GM18507 (cell line): ENCODE measurements around the gene NPHS1.

ENCODE experiments used
- DNase-seq: peaks from one replicate; pipeline ENCODE4 v3.0.0; 2011; ENCODE audit warnings: low read depth; ENCODE audit not compliant: insufficient read length; ENCODE audit errors: extremely low spot score
- FAIRE-seq: peaks from 2 replicates; lab custom pipeline; 2011; peaks lifted over from hg19 to GRCh38; lab: Jason Lieb, UNC

The NPHS1 gene

GRCh38 chr19:35791814-35792279, 60.5 kb downstream of the NPHS1 start:
- no peak for FAIRE-seq

DNA sequence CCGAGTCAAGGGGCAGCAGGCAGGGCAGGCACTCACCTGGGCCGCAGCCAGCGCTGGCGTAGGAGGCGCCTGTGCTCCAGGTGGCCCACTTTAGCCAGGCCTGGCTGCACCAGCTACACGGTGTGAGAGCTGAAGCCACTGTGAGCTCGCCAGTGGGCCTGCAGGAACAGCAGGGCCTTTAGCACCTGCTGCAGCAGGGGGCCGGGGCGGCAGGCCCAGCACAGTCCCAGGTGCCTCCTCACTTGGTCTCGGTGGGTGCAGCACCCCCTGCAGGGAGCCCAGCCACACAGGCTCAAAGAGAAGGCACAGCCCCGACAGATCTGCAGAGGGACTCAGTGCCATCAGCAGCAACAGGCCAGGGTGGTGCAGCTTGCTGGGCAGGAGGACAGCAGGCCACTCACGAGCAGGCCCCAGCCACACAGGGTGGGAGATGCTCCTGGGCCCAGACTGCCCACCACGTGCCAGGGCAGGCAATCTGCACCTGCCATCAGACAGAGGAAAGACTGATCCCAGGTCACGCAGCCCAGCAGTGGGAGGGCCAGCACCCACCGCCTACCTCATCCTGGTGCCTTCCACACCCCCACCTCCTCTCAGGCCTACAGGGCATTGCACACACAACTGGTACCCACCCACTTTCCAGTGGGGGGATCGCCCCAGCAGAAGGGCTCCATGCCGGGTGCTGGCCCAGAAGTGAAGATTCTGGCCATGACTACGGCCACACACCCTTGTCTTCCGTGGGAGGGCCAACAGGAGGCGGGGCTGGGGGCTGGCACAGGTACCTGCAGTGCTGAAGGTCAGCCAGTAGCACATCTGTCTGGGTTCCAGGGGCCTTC, 61.1 kb downstream of the NPHS1 start:
- DNase-seq, result no peak
- no peak for FAIRE-seq

More at GRCh38 chr19:35791814-35792279, 60.5 kb downstream of the NPHS1 start:
- no peak for DNase-seq

GRCh38 chr19:35789978-35790944, 62.0 kb downstream of the NPHS1 start:
- DNase-seq (no peak), FAIRE-seq (no peak)

GRCh38 chr19:35789195-35789977, 62.9 kb downstream of the NPHS1 start:
- DNase-seq, result no peak
- FAIRE-seq, result no peak

GRCh38 chr19:35788205-35788960, 63.9 kb downstream of the NPHS1 start:
- DNase-seq (no peak), FAIRE-seq (no peak)

GRCh38 chr19:35787227-35787799, 65.0 kb downstream of the NPHS1 start:
- DNase-seq, result no peak
- no peak for FAIRE-seq

- DNase-seq, result no peak
- FAIRE-seq, result no peak
Measured at GRCh38 chr19:35786299-35787160, 65.8 kb downstream of the NPHS1 start.

DNA sequence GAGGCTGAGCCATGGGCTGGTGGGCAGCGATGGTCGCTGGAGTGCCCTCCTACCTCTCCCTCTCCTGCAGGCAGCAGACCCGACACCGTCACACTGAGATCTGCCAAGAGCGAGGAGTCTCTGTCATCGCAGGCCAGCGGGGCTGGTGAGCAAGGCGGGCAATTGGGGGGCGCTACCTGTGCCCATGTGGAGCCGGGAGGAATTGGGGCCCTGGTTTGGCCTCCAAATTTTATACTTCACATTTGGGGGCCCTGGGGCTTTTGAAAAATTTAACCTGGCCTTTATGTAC, 67.0 kb downstream of the NPHS1 start:
- DNase-seq (no peak), FAIRE-seq (no peak)

DNA sequence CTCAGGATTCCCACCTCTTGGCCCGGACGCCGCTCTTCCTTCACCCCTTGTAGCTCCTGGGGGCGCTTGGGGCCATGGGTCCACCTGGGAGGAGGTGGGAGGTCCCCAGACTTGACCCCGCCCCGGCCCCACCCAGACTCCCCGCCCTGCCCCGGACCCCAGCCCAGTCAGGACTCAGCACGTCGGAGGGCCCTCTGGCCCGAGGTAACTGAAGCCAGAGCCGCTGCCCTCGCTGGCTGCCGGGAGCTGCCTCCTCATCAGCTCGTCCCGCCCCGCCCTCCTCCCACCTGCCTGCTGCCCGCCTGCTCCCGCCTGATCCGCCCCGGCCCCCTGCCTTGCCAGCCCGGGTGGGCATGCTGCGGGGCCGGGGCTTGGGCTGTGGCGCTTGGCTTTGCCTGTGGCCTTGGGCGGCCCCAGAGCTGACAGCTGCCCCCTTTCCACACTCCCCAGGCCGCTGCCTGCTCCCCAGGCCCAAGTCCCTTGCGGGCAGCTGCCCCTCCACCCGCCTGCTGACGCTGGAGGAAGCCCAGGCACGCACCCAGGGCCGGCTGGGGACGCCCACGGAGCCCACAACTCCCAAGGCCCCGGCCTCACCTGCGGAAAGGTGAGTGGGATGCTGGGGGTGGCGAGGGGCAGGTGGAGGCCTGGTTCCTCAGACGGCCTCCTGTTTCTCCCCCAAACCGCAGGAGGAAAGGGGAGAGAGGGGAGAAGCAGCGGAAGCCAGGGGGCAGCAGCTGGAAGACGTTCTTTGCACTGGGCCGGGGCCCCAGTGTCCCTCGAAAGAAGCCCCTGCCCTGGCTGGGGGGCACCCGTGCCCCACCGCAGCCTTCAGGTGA, 67.6 kb downstream of the NPHS1 start:
- no peak for FAIRE-seq

DNA sequence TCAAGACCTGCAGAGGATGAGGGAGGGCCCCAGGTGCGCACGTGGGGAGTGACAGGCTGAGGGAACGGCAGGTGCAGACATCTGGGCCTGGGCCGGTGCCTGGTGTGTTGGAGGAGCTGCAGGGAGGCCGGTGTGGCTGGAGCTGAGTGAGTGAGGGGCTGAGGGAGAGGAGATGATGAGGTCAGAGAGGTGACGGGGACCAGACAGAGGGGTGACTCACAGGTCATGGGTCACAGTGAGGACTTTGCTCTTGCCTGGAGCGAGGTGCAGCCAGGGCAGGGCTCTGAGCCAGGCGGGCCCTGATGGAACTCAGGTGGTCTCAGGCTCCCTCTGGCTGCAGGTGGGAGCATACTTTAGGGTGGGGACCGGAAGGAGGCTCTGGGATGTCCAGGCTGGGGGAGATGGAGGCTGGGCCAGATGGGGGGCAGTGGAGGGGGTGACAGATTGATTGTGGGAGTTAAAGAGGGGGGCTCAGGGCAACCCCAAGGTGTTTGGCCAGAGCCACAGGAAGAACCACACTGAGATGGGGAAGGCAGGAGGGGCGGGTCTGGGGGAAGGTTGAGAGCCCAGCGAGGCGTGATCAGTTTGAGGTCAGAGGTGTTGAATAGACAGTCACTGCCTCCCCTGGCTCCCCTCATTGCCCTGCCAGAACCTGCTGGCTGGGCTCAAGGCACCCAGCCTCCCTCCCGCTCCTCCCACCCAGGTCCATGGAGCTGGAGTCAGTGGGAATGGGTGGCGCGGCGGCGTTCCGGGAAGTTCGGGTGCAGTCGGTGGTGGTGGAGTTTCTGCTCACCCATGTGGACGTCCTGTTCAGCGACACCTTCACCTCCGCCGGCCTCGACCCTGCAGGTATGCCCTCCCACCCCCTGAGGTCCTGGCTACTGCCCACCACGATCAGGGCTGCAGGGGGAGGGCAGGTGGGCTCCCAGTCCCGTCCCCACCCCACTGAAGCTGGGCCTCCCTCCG, 68.6 kb downstream of the NPHS1 start:
- FAIRE-seq (no peak), DNase-seq (no peak)

More for the DNA sequence above, 67.6 kb downstream of the NPHS1 start:
- no peak for DNase-seq

DNA sequence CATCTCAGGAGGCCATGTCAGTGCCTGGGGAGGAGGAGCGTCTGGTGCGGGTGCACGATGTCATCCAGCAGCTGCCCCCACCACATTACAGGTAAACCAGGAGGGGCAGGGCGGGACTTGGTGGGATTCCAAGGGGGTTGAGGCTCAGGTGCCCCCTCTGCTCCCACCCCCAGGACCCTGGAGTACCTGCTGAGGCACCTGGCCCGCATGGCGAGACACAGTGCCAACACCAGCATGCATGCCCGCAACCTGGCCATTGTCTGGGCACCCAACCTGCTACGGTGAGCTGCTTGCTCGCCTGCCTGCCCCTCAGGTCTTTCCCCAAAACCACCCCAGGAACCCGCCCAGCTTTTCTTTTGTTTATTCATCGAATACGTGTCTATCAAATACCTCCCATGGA, 69.7 kb downstream of the NPHS1 start:
- FAIRE-seq (no peak), DNase-seq (no peak)

- DNase-seq (no peak), FAIRE-seq (no peak)
Measured at GRCh38 chr19:35781650-35782049, 70.7 kb downstream of the NPHS1 start.

GRCh38 chr19:35780717-35781116, 71.6 kb downstream of the NPHS1 start:
- DNase-seq (no peak), FAIRE-seq (no peak)

DNA sequence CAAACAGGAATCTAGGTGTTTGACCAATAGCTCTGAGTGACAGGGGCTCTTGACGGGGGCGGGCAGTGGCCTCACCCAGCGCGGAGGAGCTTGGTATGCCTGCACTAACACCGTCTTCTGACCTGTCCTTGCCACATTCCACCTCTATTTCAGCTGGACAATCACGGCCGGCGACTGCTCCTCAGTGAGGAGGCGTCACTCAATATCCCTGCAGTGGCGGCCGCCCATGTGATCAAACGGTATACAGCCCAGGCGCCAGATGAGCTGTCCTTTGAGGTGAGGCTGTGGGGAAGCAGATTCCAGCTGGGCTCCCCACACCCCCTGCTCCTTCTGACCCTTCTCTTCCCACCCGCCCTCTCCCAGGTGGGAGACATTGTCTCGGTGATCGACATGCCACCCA, 72.2 kb downstream of the NPHS1 start:
- DNase-seq (no peak), FAIRE-seq (no peak)

DNA sequence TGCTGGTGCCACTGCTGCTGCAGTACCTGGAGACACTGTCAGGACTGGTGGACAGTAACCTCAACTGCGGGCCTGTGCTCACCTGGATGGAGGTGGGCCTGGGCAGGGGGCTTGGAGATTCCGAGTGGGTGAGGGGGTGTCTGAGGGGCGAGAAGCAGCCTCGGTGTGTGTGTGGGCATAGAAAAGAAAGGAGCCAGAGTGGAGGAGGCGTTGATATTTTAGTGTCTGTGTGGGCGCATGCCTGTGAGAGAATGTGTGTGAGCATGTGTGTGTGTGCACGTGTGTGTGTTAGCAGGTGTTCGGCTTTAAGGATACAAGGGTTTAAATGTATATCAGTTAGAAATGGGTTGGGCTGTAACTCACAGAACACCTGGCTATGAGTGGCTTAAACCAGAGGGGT, 73.3 kb downstream of the NPHS1 start:
- DNase-seq (no peak), FAIRE-seq (no peak)

- DNase-seq (no peak), FAIRE-seq (no peak)
Measured at GRCh38 chr19:35777961-35778360, 74.3 kb downstream of the NPHS1 start.
